HG02610 (cell line): Measurements from ENCODE around the gene EEF1AKMT2.
A peak's percentile ranks its signal among the peaks of the same experiment; 100 is the strongest.
"Not testable (repeated sequence)": the region's sequence is repeated elsewhere in the genome, so short reads cannot be mapped to it uniquely, and the experiment has no call there.

Source experiments
- ATAC-seq: cut with Tn5 transposase; IDR thresholded peaks from one replicate; pipeline ENCODE4 v1.9.1; 2021; ENCODE audit warnings: mild to moderate bottlenecking, moderate library complexity; ENCODE audit not compliant: unreplicated experiment

EEF1AKMT2 gene

GRCh38 chr10:124791547-124792348 is at the start of gene EEF1AKMT2:
Gene EEF1AKMT2 (minus strand): TSS chr10:124791887. CDS start chr10:124791833, 54 bp downstream.
- peak; percentile 90 for ATAC-seq

DNA sequence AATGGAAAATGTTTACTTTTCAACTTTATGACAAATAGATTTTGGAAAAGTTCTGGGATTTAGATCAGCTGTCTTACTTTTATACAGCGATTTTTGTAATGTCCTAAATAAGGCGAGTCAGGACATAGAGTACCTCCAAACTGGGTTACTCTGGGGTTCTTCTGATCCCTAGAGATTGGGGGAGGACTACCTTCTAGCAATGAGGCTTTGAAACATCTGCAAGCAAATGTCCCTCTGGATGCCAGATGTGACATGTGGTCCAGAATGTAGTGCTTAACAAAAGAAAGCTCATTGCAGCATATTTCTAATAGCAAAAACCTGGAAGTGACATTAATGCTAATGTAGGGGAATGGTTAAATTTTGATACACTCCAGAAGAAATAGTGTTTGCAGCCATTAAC is 46.0 kb upstream of the EEF1AKMT2 start:
- no peak for ATAC-seq

- ATAC-seq: no peak
Measured at GRCh38 chr10:124831116-124831515, 39.4 kb upstream of the EEF1AKMT2 start.

DNA sequence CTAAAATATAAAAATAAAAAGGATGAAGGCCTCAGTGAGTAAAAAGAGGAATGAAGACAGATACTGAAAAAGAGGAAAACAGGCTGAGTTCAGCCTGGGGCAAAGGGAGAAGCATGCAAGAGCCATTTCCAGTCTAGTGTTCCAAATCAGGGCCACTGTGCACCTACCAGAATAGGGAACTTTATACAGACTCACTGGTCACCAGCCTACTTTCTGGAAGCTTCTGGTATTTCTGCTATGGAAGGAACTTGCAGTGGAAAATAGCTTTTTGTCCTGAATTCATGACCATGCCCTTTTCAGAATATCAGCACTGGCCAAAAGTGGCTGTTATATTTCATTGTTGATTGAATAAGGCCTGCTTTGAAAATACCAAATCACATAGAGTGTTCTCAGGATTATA is 38.8 kb upstream of the EEF1AKMT2 start:
- ATAC-seq: no peak

GRCh38 chr10:124829447-124830115 is 37.9 kb upstream of the EEF1AKMT2 start:
- no peak for ATAC-seq

- no peak for ATAC-seq
Measured at GRCh38 chr10:124827474-124827873, 35.8 kb upstream of the EEF1AKMT2 start.

DNA sequence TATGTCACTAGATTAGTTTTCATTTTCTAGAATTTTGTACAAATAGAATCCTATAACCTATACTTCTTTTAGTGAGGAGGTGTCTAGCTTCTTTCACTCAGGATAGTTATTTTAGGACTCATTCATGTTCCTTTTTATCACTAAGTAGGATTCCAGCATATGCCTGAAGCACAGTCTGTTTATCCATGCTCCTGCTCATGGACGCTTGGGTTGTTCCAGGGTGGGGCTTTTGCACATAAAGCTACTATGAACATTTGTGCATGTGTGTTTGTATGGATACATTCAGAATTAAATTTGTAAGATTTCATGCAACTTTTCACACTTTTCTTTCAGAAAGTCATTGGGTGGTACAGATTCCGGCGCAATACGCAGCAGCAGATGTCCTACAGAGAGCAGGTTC is 34.6 kb upstream of the EEF1AKMT2 start:
- no peak for ATAC-seq

GRCh38 chr10:124825702-124826101 is 34.0 kb upstream of the EEF1AKMT2 start:
- ATAC-seq: no peak

- ATAC-seq: not testable (repeated sequence)
Measured at GRCh38 chr10:124824932-124825331, 33.2 kb upstream of the EEF1AKMT2 start.

DNA sequence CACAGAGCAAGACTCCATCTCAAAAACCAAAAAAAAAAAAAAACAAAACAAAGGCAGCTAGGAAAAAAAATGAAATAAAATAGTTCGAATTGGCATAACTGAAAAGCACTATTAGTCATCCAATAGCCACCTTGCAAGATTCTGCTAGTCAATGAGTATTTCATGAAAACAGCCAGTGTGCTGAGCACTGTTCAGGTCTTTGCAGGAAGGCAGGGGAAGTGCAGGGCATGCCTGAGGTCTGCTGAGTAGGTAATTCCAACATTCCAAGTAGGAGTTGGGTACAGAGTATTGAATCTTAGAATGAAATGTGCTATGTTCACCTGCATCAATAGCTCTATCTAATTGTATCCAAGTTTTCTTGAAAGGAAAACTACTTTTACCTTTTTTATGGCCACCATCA is 32.8 kb upstream of the EEF1AKMT2 start:
- no peak for ATAC-seq

DNA sequence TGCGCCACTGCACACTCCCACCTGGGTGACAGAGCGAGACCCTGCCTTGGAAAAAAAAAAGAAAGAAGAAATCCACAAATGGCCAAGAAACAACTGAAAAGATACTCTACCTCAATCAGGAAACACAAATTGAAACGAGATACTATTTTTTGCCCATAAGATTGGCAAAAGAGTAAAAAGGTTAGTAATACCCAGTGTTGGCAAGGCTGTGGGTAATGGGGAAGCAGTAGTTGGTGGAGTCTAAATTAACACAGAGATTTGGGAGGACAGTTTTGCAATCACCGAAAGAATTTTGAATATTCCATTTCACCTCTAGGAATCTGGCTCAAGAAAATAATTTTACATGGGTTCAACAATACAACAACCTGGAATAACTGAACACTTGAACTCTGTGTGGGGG is 29.8 kb upstream of the EEF1AKMT2 start:
- ATAC-seq: no peak

GRCh38 chr10:124820121-124820520 is 28.4 kb upstream of the EEF1AKMT2 start:
- no peak for ATAC-seq

DNA sequence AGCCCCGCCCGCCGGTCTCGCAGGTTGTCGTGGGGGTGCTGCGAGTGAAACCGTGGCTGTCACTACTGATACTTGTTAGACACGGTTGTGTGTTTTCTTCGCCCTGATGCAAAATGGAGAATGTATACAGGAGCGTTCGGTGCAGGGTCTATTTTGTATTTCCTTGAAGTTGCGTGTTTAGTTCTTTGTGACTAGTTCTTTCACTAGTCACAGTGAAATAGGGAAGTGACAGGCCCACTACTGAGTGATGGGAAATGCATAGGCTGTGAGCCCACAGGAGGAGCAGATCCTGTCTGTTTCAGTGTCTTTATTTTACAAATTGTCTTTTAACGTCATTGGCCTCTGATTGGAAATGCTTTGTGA is 10.6 kb upstream of the EEF1AKMT2 start:
- peak; percentile 50 for ATAC-seq

DNA sequence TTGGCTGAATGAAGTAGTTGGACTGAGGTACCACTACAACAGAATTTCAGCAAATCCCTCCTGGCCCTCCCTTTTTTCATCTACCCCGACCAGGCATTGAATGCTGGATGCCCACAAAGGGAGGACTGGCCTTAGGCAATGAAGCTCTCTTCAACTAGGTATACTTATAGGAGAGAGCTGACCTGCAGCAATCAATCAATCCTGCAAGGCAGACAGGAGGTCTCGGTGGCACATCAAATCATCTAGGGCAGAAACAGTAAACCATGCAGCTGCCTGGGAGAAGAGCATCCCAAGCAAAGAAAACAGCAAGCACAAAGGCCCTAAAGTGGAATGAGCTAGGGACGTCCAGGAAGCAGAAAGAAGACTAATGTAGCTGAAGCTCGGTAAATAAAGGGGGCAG is 7.5 kb upstream of the EEF1AKMT2 start:
- no peak for ATAC-seq

GRCh38 chr10:124798781-124799180 is 7.1 kb upstream of the EEF1AKMT2 start:
- no peak for ATAC-seq

DNA sequence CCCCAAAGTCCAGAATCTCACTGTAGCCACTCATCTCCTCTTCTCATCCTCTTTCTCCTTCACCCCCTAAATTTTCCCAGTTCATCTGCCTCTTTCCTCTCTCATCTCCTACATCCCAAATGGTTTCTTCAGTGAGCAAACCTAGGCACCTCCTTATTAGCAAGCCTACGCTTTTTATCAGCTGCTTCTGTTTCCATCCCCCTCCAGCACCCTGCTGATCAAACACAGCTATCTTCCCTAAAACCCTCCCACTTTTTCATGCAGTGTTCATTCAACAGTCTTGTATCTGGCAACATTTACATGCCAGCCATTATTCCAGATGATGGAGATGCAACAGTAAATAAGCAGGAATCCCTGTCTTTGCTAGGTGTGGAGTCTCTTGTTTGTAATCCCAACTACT is 6.7 kb upstream of the EEF1AKMT2 start:
- no peak for ATAC-seq

DNA sequence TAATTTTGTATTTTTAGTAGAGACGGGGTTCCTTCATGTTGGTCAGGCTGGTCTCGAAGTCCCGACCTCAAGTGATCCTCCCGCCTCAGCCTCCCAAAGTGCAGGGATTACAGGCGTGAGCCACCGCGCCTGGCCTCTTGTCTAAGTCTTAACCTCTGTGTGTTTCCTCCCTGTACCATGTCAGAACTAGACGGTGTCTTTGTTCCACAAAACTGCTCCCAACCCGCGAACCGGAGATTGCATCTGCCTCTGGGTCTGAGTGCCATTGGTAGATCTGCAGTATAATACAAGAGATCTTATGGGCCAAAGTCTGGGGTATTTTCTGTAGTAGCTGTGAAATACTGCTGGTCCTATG is 1.3 kb upstream of the EEF1AKMT2 start:
- ATAC-seq: no peak

DNA sequence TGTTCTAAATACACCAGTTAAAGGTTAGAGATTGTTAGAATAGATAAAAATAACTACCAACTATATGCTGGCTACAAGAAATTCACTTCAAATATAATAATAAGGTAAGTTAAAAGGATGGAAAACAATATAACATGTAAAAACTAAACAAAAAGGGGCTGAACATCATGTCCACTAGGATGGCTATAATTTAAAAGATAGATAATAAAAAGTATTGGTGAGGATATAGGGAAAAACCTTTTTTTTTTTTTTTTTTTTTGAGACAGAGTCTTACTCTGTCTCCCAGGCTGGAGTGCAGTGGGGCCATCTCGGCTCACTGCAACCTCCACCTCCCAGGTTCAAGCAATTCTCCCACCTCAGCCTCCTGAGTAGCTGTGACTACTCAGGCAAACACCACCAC is 8.8 kb downstream of the EEF1AKMT2 start:
- ATAC-seq: not testable (repeated sequence)

GRCh38 chr10:124768791-124769190 is 22.9 kb downstream of the EEF1AKMT2 start:
- no peak for ATAC-seq

GRCh38 chr10:124765256-124765655 is 26.4 kb downstream of the EEF1AKMT2 start:
- ATAC-seq: no peak

DNA sequence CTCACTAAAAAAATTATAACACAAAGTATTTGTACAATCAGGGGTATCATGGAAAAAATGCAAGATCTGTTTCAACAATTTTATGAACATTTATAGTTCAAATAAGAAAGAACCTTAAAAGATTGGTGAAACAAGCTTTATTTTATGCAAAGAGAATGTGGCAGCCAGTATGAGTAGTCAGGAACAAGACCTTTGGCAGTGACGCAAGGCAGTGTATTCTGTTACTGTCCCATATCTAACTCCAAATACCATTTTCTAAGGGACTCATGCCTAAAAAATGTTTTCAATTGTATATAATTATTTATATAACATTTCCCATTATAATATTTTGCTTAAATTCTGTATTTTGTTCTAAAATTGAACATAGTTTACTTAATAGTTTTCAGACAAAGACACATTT is 28.4 kb downstream of the EEF1AKMT2 start:
- ATAC-seq: no peak

DNA sequence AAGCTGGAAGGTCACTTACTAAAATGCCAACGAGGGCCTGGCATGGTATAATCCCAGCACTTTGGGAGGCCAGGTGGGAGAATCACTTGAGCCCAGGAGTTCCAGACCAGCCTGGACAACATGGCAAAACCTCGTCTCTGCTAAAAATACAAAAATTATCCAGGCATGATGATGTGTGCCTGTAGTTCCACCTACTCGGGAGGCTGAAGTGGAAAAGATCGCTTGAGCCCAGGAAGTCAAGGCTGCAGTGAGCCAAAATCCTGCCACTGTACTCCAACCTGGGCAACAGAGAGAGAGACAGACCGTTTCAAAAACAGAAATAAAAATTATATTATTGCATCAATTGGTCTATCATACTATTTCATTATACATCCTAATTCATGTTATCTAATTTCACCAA is 29.4 kb downstream of the EEF1AKMT2 start:
- ATAC-seq: no peak
